GM12878 (cell line): ENCODE results near the gene ATP2A2. TPM values are rescaled to one million over a fixed set of nuclear protein-coding genes. Genes with fewer than 3 reads are reported as not detected.

Experiments used
- ATAC-seq: fragments of 200-7000 bp; cut with Tn5 transposase; 3 replicates; pipeline ENCODE4 v1.9.1; 2020; ENCODE audit warnings: mild to moderate bottlenecking, moderate library complexity
- BruUV-seq: library from RNA; stranded (reverse); fragments of 400-500 nt; replicated peaks from 2 replicates; lab custom pipeline; 2021; lab: Mats Ljungman, UMichigan
- CTCF ChIA-PET: fragments of 300-600 bp; sonication (Branson Sonifier 250); formaldehyde crosslinking; extraction: SDS; loops from one replicate; lab custom pipeline; 2021; ENCODE audit warnings: inconsistent platforms; lab: Yijun Ruan, JAX
- POLR2A ChIA-PET: fragments of 350-600 bp; formaldehyde crosslinking; extraction: SDS; loops from one replicate; lab custom pipeline; 2021; ENCODE audit warnings: inconsistent platforms; lab: Charles Lee
- RAD21 ChIA-PET: fragments of 300-600 bp; sonication (Branson Sonifier 250); formaldehyde crosslinking; loops from one replicate; lab custom pipeline; 2023; ENCODE audit warnings: antibody characterized with exemption; ENCODE audit not compliant: unreplicated experiment; lab: Charles Lee
- SMC1A ChIA-PET: fragments of 300-600 bp; sonication (Branson Sonifier 250); formaldehyde crosslinking; loops from one replicate; lab custom pipeline; 2023; ENCODE audit not compliant: unreplicated experiment, uncharacterized antibody; lab: Charles Lee
- DNase-seq: peaks from one replicate; pipeline ENCODE4 v3.0.0-alpha.2; 2011; ENCODE audit warnings: low read depth, low spot score
- FAIRE-seq: peaks from 3 replicates; lab custom pipeline; 2011; peaks lifted over from hg19 to GRCh38; lab: Jason Lieb, UNC
- H2AFZ ChIP-seq: 2 replicates; pipeline ENCODE4 v1.6.0; 2011; ENCODE audit warnings: low read depth, low read length, control low read depth; ENCODE audit not compliant: control insufficient read depth
- H3K27ac ChIP-seq: 2 replicates; pipeline ENCODE4 v1.5.1; 2011; ENCODE audit warnings: control low read depth; ENCODE audit not compliant: control insufficient read depth, insufficient read depth
- H3K27me3 ChIP-seq, 2 experiments: replicated peaks in 1 of 2; 2 replicates each; pipeline versions ENCODE4 v1.6.0 to v1.6.1; 2011; ENCODE audit warnings: low read length in 1 of 2; ENCODE audit not compliant: control insufficient read depth in 2 of 2, insufficient read depth in 2 of 2
- H3K36me3 ChIP-seq, 2 experiments: 2 replicates each; pipeline ENCODE4 v1.5.1; 2011; ENCODE audit warnings: low read length in 1 of 2; ENCODE audit not compliant: control insufficient read depth in 2 of 2, insufficient read depth in 2 of 2
- H3K4me1 ChIP-seq: 2 replicates; pipeline ENCODE4 v1.6.1; 2011; ENCODE audit warnings: mild to moderate bottlenecking, low read length, moderate library complexity, mixed read lengths; ENCODE audit not compliant: control insufficient read depth, insufficient read depth
- H3K4me2 ChIP-seq: 2 replicates; pipeline ENCODE4 v1.6.0; 2011; ENCODE audit warnings: control low read depth; ENCODE audit not compliant: control insufficient read depth, insufficient read depth
- H3K4me3 ChIP-seq: fragments of 200-600 bp; sonication (generic); 2 replicates; pipeline ENCODE4 v1.5.1; 2016
- H3K79me2 ChIP-seq: 2 replicates; pipeline ENCODE4 v1.6.0; 2011; ENCODE audit warnings: low read length; ENCODE audit not compliant: control insufficient read depth, insufficient read depth
- H3K9ac ChIP-seq: 2 replicates; pipeline ENCODE4 v1.8.0; 2011; ENCODE audit warnings: low read length, control low read depth, mixed read lengths; ENCODE audit not compliant: control insufficient read depth, insufficient read depth
- H3K9me3 ChIP-seq: replicated peaks from 3 replicates; pipeline ENCODE4 v1.5.1; 2011; ENCODE audit warnings: mild to moderate bottlenecking, low read length; ENCODE audit not compliant: control insufficient read depth, insufficient read depth
- H4K20me1 ChIP-seq: 2 replicates; pipeline ENCODE4 v1.6.0; 2011; ENCODE audit not compliant: control insufficient read depth, insufficient read depth
- CBX3 ChIP-seq: fragments of 200-600 bp; sonication (generic); IDR thresholded peaks from 2 replicates; pipeline ENCODE4 v1.6.1; 2016; ENCODE audit warnings: low read depth, borderline replicate concordance
- IKZF2 ChIP-seq, 2 experiments: fragments of 450-650 bp; IDR thresholded peaks; 2 replicates each; pipeline ENCODE4 v1.6.1; 2017; ENCODE audit warnings: mild to moderate bottlenecking in 2 of 2, moderate library complexity in 2 of 2
- IRF4 ChIP-seq: IDR thresholded peaks from 2 replicates; pipeline ENCODE4 v1.6.1; 2011; ENCODE audit warnings: low read depth, low read length
- JUNB ChIP-seq: IDR thresholded peaks from 2 replicates; pipeline ENCODE4 v1.6.1; 2016; ENCODE audit warnings: antibody characterized with exemption, mild to moderate bottlenecking
- NFYB ChIP-seq: IDR thresholded peaks from 2 replicates; pipeline ENCODE4 v1.6.1; 2011; ENCODE audit warnings: low read depth, mild to moderate bottlenecking, low read length, improper control_type of control experiment, moderate library complexity; ENCODE audit not compliant: insufficient read depth
- PML ChIP-seq: IDR thresholded peaks from 2 replicates; pipeline ENCODE4 v1.6.1; 2012; ENCODE audit warnings: low read length, inconsistent platforms
- RAD51 ChIP-seq: fragments of 450-650 bp; IDR thresholded peaks from 2 replicates; pipeline ENCODE4 v1.6.1; 2016; ENCODE audit warnings: moderate library complexity, mild to moderate bottlenecking, inconsistent platforms
- RB1 ChIP-seq: fragments of 450-650 bp; formaldehyde crosslinking; IDR thresholded peaks from 2 replicates; pipeline ENCODE4 v1.6.1; 2017; ENCODE audit warnings: mild to moderate bottlenecking, borderline replicate concordance
- RBBP5 ChIP-seq: fragments of 200-600 bp; sonication (generic); conservative IDR thresholded peaks from 2 replicates; pipeline ENCODE4 v1.6.1; 2016
- SMAD1 ChIP-seq: fragments of 450-650 bp; IDR thresholded peaks from 2 replicates; pipeline ENCODE4 v1.6.1; 2018; ENCODE audit warnings: mild to moderate bottlenecking, low read depth; ENCODE audit not compliant: partially characterized antibody
- SUZ12 ChIP-seq: fragments of 200-600 bp; sonication (generic); IDR thresholded peaks from one replicate; pipeline ENCODE4 v1.6.1; 2018; ENCODE audit warnings: antibody characterized with exemption, mild to moderate bottlenecking; ENCODE audit not compliant: unreplicated experiment
- USF2 ChIP-seq: IDR thresholded peaks from 2 replicates; pipeline ENCODE4 v1.6.1; 2011; ENCODE audit warnings: low read depth, low read length, improper control_type of control experiment, borderline replicate concordance
- ZBED1 ChIP-seq: IDR thresholded peaks from 2 replicates; pipeline ENCODE4 v1.6.1; 2016; ENCODE audit warnings: borderline replicate concordance
- ZZZ3 ChIP-seq: IDR thresholded peaks from 2 replicates; pipeline ENCODE4 v1.6.1; 2011; ENCODE audit warnings: low read depth; ENCODE audit not compliant: control insufficient read depth, insufficient read length
- WGBS: methylation state at CpG from one replicate; pipeline ENCODE4 v1.1.6; 2016; ENCODE audit warnings: low lambda C conversion rate; ENCODE audit not compliant: insufficient replicate concordance, insufficient coverage; ENCODE audit errors: missing lambda C conversion rate; 5-methylcytosine and 5-hydroxymethylcytosine counted together
- in situ Hi-C: fragments of 300-500 bp; cut with MboI; formaldehyde crosslinking; loops from 9 replicates; pipeline ENCODE4 v1.14.3; 2018; ENCODE audit warnings: mixed read lengths
- intact Hi-C: fragments of 100-400 bp; cut with micrococcal nuclease; formaldehyde crosslinking; loops from one replicate; pipeline ENCODE4 v1.14.2; 2022; ENCODE audit not compliant: unreplicated experiment
- polyA plus RNA-seq, 11 experiments: library from polyadenylated mRNA; depleted of rRNA in 4 of 11; unstranded in 6 of 11; stranded (reverse) in 5 of 11; fragments of >200 nt; fragmentation: Nextera tagmentation in 4 of 11; fragmentation: Illumina TruSeq in 1 of 11; extraction: Ambion mirVana in 4 of 11; extraction: Trizol in 1 of 11; gene quantifications; 1 replicate in 1 of 11; 2 replicates in 10 of 11; pipeline versions ENCODE4 v1.2.1 to v1.2.3, GENCODE V29; 2011 to 2016; ENCODE audit warnings: inconsistent platforms in 2 of 11, missing spikeins in 2 of 11, low read depth in 1 of 11
- total RNA-seq, 4 experiments: library from RNA; depleted of rRNA in 3 of 4; stranded (reverse); fragments of >200 nt in 3 of 4; fragmentation: Illumina TruSeq in 1 of 4; extraction: Trizol in 1 of 4; gene quantifications; 2 replicates each; pipeline versions ENCODE4 v1.2.1 to v1.2.3, GENCODE V29; 2013 to 2021

Gene ATP2A2
- total and polyA plus RNA-seq, 10 of the 15 experiments (the other 5 are each of a cell fraction or from before 2014, with no cell fraction given): 3.7 to 133 (median 34.4) TPM

DNA sequence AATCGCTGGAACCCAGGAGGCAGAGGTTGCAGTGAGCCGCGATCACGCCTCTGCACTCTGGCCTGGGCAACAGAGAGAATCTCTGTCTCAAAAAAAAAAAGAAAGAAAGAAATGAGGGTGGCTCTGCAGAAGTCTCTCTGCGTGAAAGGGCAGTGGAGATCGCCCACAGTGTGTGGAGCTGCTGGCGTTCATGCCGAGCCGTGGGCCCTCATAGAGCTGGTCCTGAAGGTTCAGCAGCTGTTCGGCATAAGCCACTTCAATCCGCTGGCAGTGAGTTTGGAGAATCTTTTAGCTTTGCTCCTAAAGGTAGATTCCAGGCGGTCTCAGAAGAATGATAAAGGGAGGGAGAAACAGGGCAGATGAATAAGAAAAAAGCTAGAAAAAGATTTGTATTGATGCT lies 36.7 kb upstream of the ATP2A2 start:
- POLR2A ChIA-PET: no interaction called here
- in situ Hi-C loops (loop anchor here (5.0 kb wide), 1 partner anchor 142 kb away; no protein-coding TSS in a partner anchor), intact Hi-C loops (no loop called here)
- Histone ChIP-seq H3K27ac (no peak overlapping the region), H3K4me3 (no peak overlapping the region), H3K4me1 (peaks cover 5% of the 10 kb centered on the region; the same call in 1 of the 2 replicates), H3K79me2 (no peaks in the 10 kb centered on the region), H3K9ac (no peak overlapping the region; the same call in 1 of the 2 replicates), H4K20me1 (no peaks in the 10 kb centered on the region), H2AFZ (no peak overlapping the region), H3K9me3 (no peaks in the 10 kb centered on the region), H3K4me2 (no peak overlapping the region), H3K36me3 (no peaks in the 10 kb centered on the region), H3K27me3 (no peaks in the 10 kb centered on the region)
- ATAC-seq: no peak
- no peak for TF ChIP-seq RAD51
- no peak for TF ChIP-seq JUNB
- no peak for TF ChIP-seq RB1
- TF ChIP-seq ZZZ3: no peak
- no peak for TF ChIP-seq IRF4
- TF ChIP-seq USF2: no peak
- TF ChIP-seq RBBP5: no peak
- TF ChIP-seq ZBED1: no peak
- TF ChIP-seq SMAD1: no peak
- TF ChIP-seq CBX3: no peak
- no peak for TF ChIP-seq IKZF2 (IDR thresholded peaks at IDR 0.05)
- TF ChIP-seq PML: no peak
- no peak for TF ChIP-seq SUZ12
- no peak for TF ChIP-seq NFYB
- 79% methylated on average over 12 of the region's 12 CpGs for WGBS
- DNase-seq: no peak
- FAIRE-seq: no peak
- RAD21 ChIA-PET: interaction anchor here (0.8 to 1.2 kb wide), 2 partner anchors 139 to 143 kb away, joined by 3 to 8 read pairs; no protein-coding TSS in a partner anchor
- CTCF ChIA-PET: interaction anchor here (1.0 to 4.0 kb wide), 6 partner anchors 12 to 231 kb away, joined by 3 to 21 read pairs (median 4); no protein-coding TSS in a partner anchor
- SMC1A ChIA-PET: interaction anchor here (0.8 to 1.1 kb wide), 3 partner anchors 143 to 220 kb away, joined by 3 to 4 read pairs (median 3); no protein-coding TSS in a partner anchor
- no TSS peak for BruUV-seq
